ENCODE data around the gene POLE. TPM values are rescaled to one million over a fixed set of nuclear protein-coding genes. Genes with fewer than 3 reads are reported as not detected.

POLE gene
- total RNA-seq, 1 donor from 2014 or later = 32.9 TPM

DNA sequence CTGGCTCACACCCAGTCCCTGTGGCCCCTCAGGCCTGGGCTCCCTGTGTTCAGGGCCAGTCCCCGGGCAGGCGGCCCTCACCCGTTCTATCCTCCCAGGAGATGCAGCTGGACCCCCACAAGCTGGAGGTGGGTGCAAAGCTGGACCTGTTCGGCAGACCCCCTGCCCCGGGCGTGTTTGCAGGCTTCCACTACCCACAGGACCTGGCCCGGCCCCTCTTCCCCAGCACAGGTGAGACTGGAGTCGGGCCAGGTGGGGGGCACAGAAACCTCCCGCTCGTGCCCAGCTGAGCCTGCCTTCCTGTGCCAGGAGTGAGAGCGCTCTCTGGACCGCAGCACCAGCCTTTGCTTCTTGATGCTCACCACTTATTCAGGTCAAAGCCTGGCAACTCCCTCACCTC is 110.4 kb downstream of the POLE start:
- H3K27me3 ChIP-seq (ENCODE audit: control insufficient read depth in 3 of 3, insufficient read depth in 3 of 3, low read length in 3 of 3) = no peaks in the 10 kb centered on the region
- H3K36me3 ChIP-seq (ENCODE audit: control insufficient read depth in 3 of 3, insufficient read depth in 3 of 3, low read length in 3 of 3) = peaks cover 26 to 38% (median 38%) of the 10 kb centered on the region in 3 donors
- no peak overlapping the region for H3K9ac ChIP-seq (ENCODE audit: low read depth in 1 of 3, low read length in 3 of 3)
- no peak overlapping the region for H3K27ac ChIP-seq (ENCODE audit: low read depth, low read length)
- no peaks in the 10 kb centered on the region for H3K4me1 ChIP-seq (ENCODE audit: control insufficient read depth in 3 of 3, insufficient read depth in 3 of 3, low read length in 3 of 3)
- H3K9me3 ChIP-seq (ENCODE audit: control insufficient read depth in 3 of 3, low read length in 3 of 3) = no peaks in the 10 kb centered on the region
- H3K4me3 ChIP-seq (ENCODE audit: low read length in 3 of 3) = no peak overlapping the region

DNA sequence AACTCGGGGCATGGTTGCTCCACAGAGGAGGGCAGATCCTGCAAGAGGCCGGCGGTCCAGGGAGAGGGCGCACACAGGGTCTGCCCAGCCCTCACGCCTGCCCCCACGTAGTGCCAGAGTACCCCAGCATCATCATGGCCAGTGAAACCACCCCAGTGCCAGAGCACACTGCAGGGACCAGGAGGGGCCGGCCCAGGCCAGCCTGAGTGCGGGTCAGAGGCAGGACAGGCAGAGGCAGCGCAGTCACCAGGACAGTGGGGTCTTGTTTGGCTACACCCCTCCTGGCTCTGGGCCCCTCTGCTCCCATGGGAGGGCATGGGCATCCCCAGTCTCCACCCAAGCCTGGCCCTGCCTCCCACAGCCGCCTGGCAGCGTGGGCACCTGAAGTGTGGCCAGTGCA is 111.5 kb downstream of the POLE start:
- H3K4me1 ChIP-seq (ENCODE audit: control insufficient read depth in 3 of 3, insufficient read depth in 3 of 3, low read length in 3 of 3) = no peaks in the 10 kb centered on the region
- H3K36me3 ChIP-seq (ENCODE audit: control insufficient read depth in 3 of 3, insufficient read depth in 3 of 3, low read length in 3 of 3) = peaks cover 26 to 43% (median 39%) of the 10 kb centered on the region in 3 donors

GRCh38 chr12:132574271-132574996 is 112.7 kb downstream of the POLE start:
- Histone ChIP-seq H3K27me3 (ENCODE audit: control insufficient read depth in 3 of 3, insufficient read depth in 3 of 3, low read length in 3 of 3) (no peaks in the 10 kb centered on the region), H3K9me3 (ENCODE audit: control insufficient read depth in 3 of 3, low read length in 3 of 3) (no peaks in the 10 kb centered on the region), H3K36me3 (ENCODE audit: control insufficient read depth in 3 of 3, insufficient read depth in 3 of 3, low read length in 3 of 3) (peaks cover 26 to 38% (median 32%) of the 10 kb centered on the region in 3 donors), H3K4me1 (ENCODE audit: control insufficient read depth in 3 of 3, insufficient read depth in 3 of 3, low read length in 3 of 3) (no peaks in the 10 kb centered on the region), H3K4me3 (ENCODE audit: low read length in 3 of 3) (no peak overlapping the region), H3K27ac (ENCODE audit: low read depth, low read length) (no peak overlapping the region), H3K9ac (ENCODE audit: low read depth in 1 of 3, low read length in 3 of 3) (no peak overlapping the region)

More for the DNA sequence above, 111.5 kb downstream of the POLE start:
- no peaks in the 10 kb centered on the region for H3K9me3 ChIP-seq (ENCODE audit: control insufficient read depth in 3 of 3, low read length in 3 of 3)
- no peaks in the 10 kb centered on the region for H3K27me3 ChIP-seq (ENCODE audit: control insufficient read depth in 3 of 3, insufficient read depth in 3 of 3, low read length in 3 of 3)
- H3K27ac ChIP-seq (ENCODE audit: low read depth, low read length) = no peak overlapping the region
- H3K9ac ChIP-seq (ENCODE audit: low read depth in 1 of 3, low read length in 3 of 3) = no peak overlapping the region
- H3K4me3 ChIP-seq (ENCODE audit: low read length in 3 of 3) = no peak overlapping the region

Small RNA genes within 50 kb of the gene (small RNA-seq; reads per million reads assigned to genes)
- not detected for gene MIR6763
- gene RNA5SP379 = not detected

Other genes with a start within 250 kb of the POLE start
- 6.8 TPM for gene FBRSL1, start 197.2 kb downstream of the POLE start, total RNA-seq
- gene LRCOL1, start 76.8 kb downstream of the POLE start, total RNA-seq = 1.0 TPM
- not detected for gene P2RX2, start 68.6 kb downstream of the POLE start, total RNA-seq
- 22.4 TPM for gene PXMP2, start 245 bp upstream of the POLE start, total RNA-seq
- gene PGAM5, start 23.5 kb upstream of the POLE start, total RNA-seq = 16.7 TPM
- gene ANKLE2, start 74.5 kb upstream of the POLE start, total RNA-seq = 28.7 TPM
- gene GOLGA3, start 141.5 kb upstream of the POLE start, total RNA-seq = 41.8 TPM
- 14.1 TPM for gene CHFR, start 200.3 kb upstream of the POLE start, total RNA-seq

Data from skeletal muscle tissue (tissue), 5 donors.